HepG2 (cell line): ENCODE results near the gene TMTC4. TPM values are rescaled to one million over a fixed set of nuclear protein-coding genes. Genes with fewer than 3 reads are reported as not detected.

ENCODE experiments used
- ATAC-seq: fragments of 200-7000 bp; cut with Tn5 transposase; 3 replicates; pipeline ENCODE4 v1.9.1; 2020; ENCODE audit warnings: mild to moderate bottlenecking, moderate library complexity
- BruUV-seq: library from RNA; stranded (reverse); fragments of 400-500 nt; replicated peaks from 2 replicates; lab custom pipeline; 2021; lab: Mats Ljungman, UMichigan
- CTCF ChIA-PET: fragments of 300-600 bp; formaldehyde crosslinking; extraction: SDS; loops from one replicate; lab custom pipeline; 2021; ENCODE audit warnings: low total read pairs, inconsistent platforms, low intra/inter-chr PET ratio; lab: Yijun Ruan, JAX
- POLR2A ChIA-PET: fragments of 350-600 bp; sonication (Branson Sonifier 250); formaldehyde crosslinking; loops from one replicate; lab custom pipeline; 2020; ENCODE audit warnings: antibody characterized with exemption, inconsistent platforms; lab: Yijun Ruan, JAX
- DNase-seq: peaks from one replicate; pipeline ENCODE4 v3.0.0-alpha.2; 2015; ENCODE audit warnings: low spot score
- FAIRE-seq: peaks from 3 replicates; lab custom pipeline; 2011; peaks lifted over from hg19 to GRCh38; lab: Jason Lieb, UNC
- H2AFZ ChIP-seq: one replicate; pipeline ENCODE4 v1.6.1; 2011; ENCODE audit warnings: low read length, inconsistent platforms
- H3K27ac ChIP-seq: fragments of 300-600 bp; 3 replicates; pipeline ENCODE4 v1.8.0; 2011; ENCODE audit warnings: mixed run types, mild to moderate bottlenecking, mixed read lengths, low read length, inconsistent platforms; ENCODE audit not compliant: insufficient read depth; ENCODE audit errors: extremely low read length
- H3K27me3 ChIP-seq, 2 experiments: fragments of 200-600 bp in 1 of 2; 2 replicates in 1 of 2; 3 replicates in 1 of 2; pipeline versions ENCODE4 v1.6.0 to v1.8.0; 2011; ENCODE audit warnings: low read length in 2 of 2, mild to moderate bottlenecking in 2 of 2, moderate library complexity in 2 of 2, inconsistent platforms in 1 of 2; ENCODE audit not compliant: insufficient read depth in 2 of 2, control insufficient read depth in 1 of 2
- H3K36me3 ChIP-seq, 2 experiments: fragments of 200-600 bp in 1 of 2; replicated peaks in 1 of 2; 2 replicates in 1 of 2; 3 replicates in 1 of 2; pipeline versions ENCODE4 v1.5.1 to v1.8.0; 2011; ENCODE audit warnings: low read length in 2 of 2, inconsistent platforms in 1 of 2; ENCODE audit not compliant: insufficient read depth in 2 of 2, control insufficient read depth in 1 of 2
- H3K4me1 ChIP-seq: 2 replicates; pipeline ENCODE4 v1.5.1; 2012; ENCODE audit warnings: low read length, inconsistent platforms; ENCODE audit not compliant: insufficient read depth
- H3K4me2 ChIP-seq: 2 replicates; pipeline ENCODE4 v1.6.0; 2011; ENCODE audit warnings: low read depth, low read length, inconsistent platforms
- H3K4me3 ChIP-seq, 3 experiments: fragments of 200-600 bp in 1 of 3; sonication (generic), shearing (Covaris generic) in 1 of 3; replicated peaks in 1 of 3; 2 replicates each; pipeline ENCODE4 v1.5.1; 2011 to 2016; ENCODE audit warnings: low read length in 3 of 3, inconsistent platforms in 2 of 3, low read depth in 2 of 3, mild to moderate bottlenecking in 2 of 3, control low read depth in 1 of 3, mixed read lengths in 1 of 3; ENCODE audit not compliant: insufficient read depth in 1 of 3
- H3K79me2 ChIP-seq: one replicate; pipeline ENCODE4 v1.6.1; 2011; ENCODE audit warnings: low read length, inconsistent platforms; ENCODE audit not compliant: insufficient read depth
- H3K9ac ChIP-seq: 2 replicates; pipeline ENCODE4 v1.6.0; 2011; ENCODE audit warnings: mild to moderate bottlenecking, low read depth, low read length, inconsistent platforms; ENCODE audit not compliant: insufficient read depth
- H3K9me3 ChIP-seq: 2 replicates; pipeline ENCODE4 v1.5.1; 2012; ENCODE audit warnings: mild to moderate bottlenecking, low read length
- H4K20me1 ChIP-seq: 2 replicates; pipeline ENCODE4 v1.6.0; 2011; ENCODE audit warnings: inconsistent platforms, mild to moderate bottlenecking, low read length, moderate library complexity; ENCODE audit not compliant: insufficient read depth
- ARID3A ChIP-seq: IDR thresholded peaks from 2 replicates; pipeline ENCODE4 v1.6.1; 2012; ENCODE audit warnings: low read depth, low read length, improper control_type of control experiment
- FOXJ3 ChIP-seq: sonication (generic); formaldehyde crosslinking; IDR thresholded peaks from 2 replicates; pipeline ENCODE4 v1.4.0; 2020; ENCODE audit warnings: missing genetic modification reagents, mild to moderate bottlenecking, borderline replicate concordance
- HOXA9 ChIP-seq: sonication (generic); formaldehyde crosslinking; IDR thresholded peaks from 2 replicates; pipeline ENCODE4 v1.8.1; 2022; ENCODE audit warnings: missing genetic modification reagents, mild to moderate bottlenecking, moderate library complexity, borderline replicate concordance
- KDM5B ChIP-seq: sonication (generic); formaldehyde crosslinking; IDR thresholded peaks from 2 replicates; pipeline ENCODE4 v1.4.0; 2020; ENCODE audit warnings: missing genetic modification reagents, mild to moderate bottlenecking, borderline replicate concordance
- LCORL ChIP-seq, 2 experiments: fragments of 450-650 bp in 1 of 2; sonication (generic) in 1 of 2; formaldehyde crosslinking in 1 of 2; IDR thresholded peaks; 2 replicates each; pipeline versions ENCODE4 v1.5.0 to v1.6.1; 2017 to 2020; ENCODE audit warnings: antibody characterized with exemption in 1 of 2, missing genetic modification reagents in 1 of 2
- PHF5A ChIP-seq: IDR thresholded peaks from one replicate; pipeline ENCODE4 v1.6.1; 2018; ENCODE audit warnings: low read depth, missing genetic modification reagents; ENCODE audit not compliant: unreplicated experiment
- SUZ12 ChIP-seq: fragments of 150-350 bp; IDR thresholded peaks from 2 replicates; pipeline ENCODE4 v1.6.1; 2014; ENCODE audit warnings: low read depth, low read length
- TEAD3 ChIP-seq: optimal IDR thresholded peaks from 2 replicates; pipeline ENCODE3; 2016; ENCODE audit warnings: borderline replicate concordance
- THRA ChIP-seq: sonication (generic); formaldehyde crosslinking; IDR thresholded peaks from 2 replicates; pipeline ENCODE4 v1.4.0; 2020; ENCODE audit warnings: missing genetic modification reagents, borderline replicate concordance
- YEATS4 ChIP-seq: sonication (generic); formaldehyde crosslinking; IDR thresholded peaks from 2 replicates; pipeline ENCODE4 v1.4.0; 2020; ENCODE audit warnings: missing genetic modification reagents, borderline replicate concordance
- ZFP36L1 ChIP-seq: sonication (generic); formaldehyde crosslinking; IDR thresholded peaks from 2 replicates; pipeline ENCODE4 v1.8.0; 2022; ENCODE audit warnings: mild to moderate bottlenecking, missing genetic modification reagents, moderate library complexity
- ZNF143 ChIP-seq: sonication (generic); formaldehyde crosslinking; IDR thresholded peaks from 2 replicates; pipeline ENCODE4 v1.4.0; 2020; ENCODE audit warnings: missing genetic modification reagents
- ZNF333 ChIP-seq: sonication (generic); formaldehyde crosslinking; IDR thresholded peaks from 2 replicates; pipeline ENCODE4 v1.4.0; 2020; ENCODE audit warnings: mild to moderate bottlenecking, missing genetic modification reagents, borderline replicate concordance
- ZNF468 ChIP-seq: sonication (generic); formaldehyde crosslinking; IDR thresholded peaks from 2 replicates; pipeline ENCODE4 v1.8.0; 2022; ENCODE audit warnings: mild to moderate bottlenecking, moderate library complexity, missing genetic modification reagents
- ZNF615 ChIP-seq: sonication (generic); formaldehyde crosslinking; IDR thresholded peaks from 2 replicates; pipeline ENCODE4 v1.5.0; 2020; ENCODE audit warnings: mild to moderate bottlenecking, missing genetic modification reagents, borderline replicate concordance
- ZNF784 ChIP-seq: sonication (generic); formaldehyde crosslinking; IDR thresholded peaks from 2 replicates; pipeline ENCODE4 v1.5.1; 2020; ENCODE audit warnings: missing genetic modification reagents, mild to moderate bottlenecking, borderline replicate concordance
- ZSCAN25 ChIP-seq: sonication (generic); formaldehyde crosslinking; IDR thresholded peaks from 2 replicates; pipeline ENCODE4 v1.8.0; 2022; ENCODE audit warnings: mild to moderate bottlenecking, missing genetic modification reagents
- whole genome bisulfite sequencing: methylation state at CpG from one replicate; pipeline ENCODE4 v1.1.6; 2017; ENCODE audit warnings: low lambda C conversion rate; 5-methylcytosine and 5-hydroxymethylcytosine counted together
- in situ Hi-C: cut with HindIII; loops from 2 replicates; pipeline ENCODE4 v1.10.0; 2017; ENCODE audit warnings: low pct_unique_long_range_greater_than_20kb; ENCODE audit not compliant: extremely low pct_ligation_motif_present
- intact Hi-C: fragments of 100-400 bp; cut with micrococcal nuclease; formaldehyde crosslinking; loops from one replicate; pipeline ENCODE4 v1.10.0; 2022; ENCODE audit not compliant: unreplicated experiment
- polyA plus RNA-seq, 8 experiments: library from polyadenylated mRNA; depleted of rRNA in 3 of 8; stranded (reverse) in 7 of 8; unstranded in 1 of 8; fragments of >200 nt; fragmentation: Illumina TruSeq in 4 of 8; extraction: Trizol in 4 of 8; gene quantifications; 2 replicates each; pipeline versions ENCODE4 v1.2.1 to v1.2.3, GENCODE V29; 2011 to 2016; ENCODE audit warnings: low read depth in 4 of 8, missing spikeins in 1 of 8, mixed read lengths in 1 of 8; ENCODE audit not compliant: insufficient read depth in 1 of 8
- total RNA-seq, 5 experiments: library from RNA; depleted of rRNA; stranded (reverse); fragments of >200 nt; fragmentation: Illumina TruSeq; extraction: Trizol; gene quantifications; 2 replicates each; pipeline ENCODE4 v1.2.3, GENCODE V29; 2016; ENCODE audit warnings: low read depth in 1 of 5
- TF ChIP-seq, protein P1 (sequence below): sonication (generic); formaldehyde crosslinking; IDR thresholded peaks from 2 replicates; pipeline ENCODE4 v1.8.0; 2023; ENCODE audit warnings: mild to moderate bottlenecking, missing genetic modification reagents

The TMTC4 gene
- total and polyA plus RNA-seq, 2 of the 13 experiments (the other 11 are each of a cell fraction or from before 2014, with no cell fraction given), result 16.0 to 22.6 TPM

DNA sequence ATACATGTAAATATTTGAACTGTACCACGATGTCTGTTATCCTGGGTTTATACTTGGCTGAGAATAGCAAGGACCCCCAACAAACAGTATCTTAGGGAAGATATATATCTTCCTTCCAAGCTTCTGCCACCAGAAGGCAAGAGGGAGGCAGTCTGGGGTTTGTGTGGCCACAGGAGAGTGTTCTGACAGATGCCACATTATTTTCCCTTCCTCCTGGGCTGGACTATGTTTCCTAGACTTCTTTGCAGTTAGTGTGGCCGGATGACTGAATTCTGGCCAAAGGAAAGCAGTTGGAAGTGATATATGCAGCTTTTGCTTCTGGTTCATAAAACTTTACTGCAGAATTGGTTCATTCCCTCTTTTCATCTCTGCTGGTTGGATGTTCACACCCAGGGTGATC, 39.9 kb upstream of the TMTC4 start:
- no peak for FAIRE-seq
- intact Hi-C loops, result no loop called here
- in situ Hi-C loops, result no loop called here

More for the DNA sequence above, 39.9 kb upstream of the TMTC4 start:
- ChIA-PET POLR2A (no interaction called here), CTCF (no interaction called here)
- Histone ChIP-seq H3K27me3 (peaks cover 1 to 3% of the 10 kb centered on the region in 2 experiments; a peak in 4 of 5 replicates), H3K4me3 (no peak overlapping the region), H3K9ac (no peak overlapping the region), H2AFZ (no peak overlapping the region), H3K79me2 (no peaks in the 10 kb centered on the region), H3K4me1 (no peaks in the 10 kb centered on the region), H4K20me1 (no peaks in the 10 kb centered on the region), H3K27ac (no peak overlapping the region), H3K9me3 (peaks cover 4% of the 10 kb centered on the region; the same call in 1 of the 2 replicates), H3K36me3 (no peaks in the 10 kb centered on the region), H3K4me2 (no peak overlapping the region)
- WGBS, result 0% methylated on average over 2 of the region's 2 CpGs
- no TSS peak for BruUV-seq
- DNase-seq, result no peak
- ATAC-seq, result no peak
- TF ChIP-seq YEATS4 (CRISPR knock-in tag) (no peak), ZFP36L1 (CRISPR knock-in tag) (no peak), LCORL (IDR thresholded peaks at IDR 0.05) (no peak), LCORL (CRISPR knock-in tag; IDR thresholded peaks at IDR 0.05) (no peak), ZNF143 (CRISPR knock-in tag) (no peak), THRA (no peak), TEAD3 (CRISPR knock-in tag) (no peak), ARID3A (no peak), ZNF784 (CRISPR knock-in tag) (no peak), HOXA9 (CRISPR knock-in tag) (no peak), KDM5B (no peak), ZNF468 (no peak), PHF5A (CRISPR knock-in tag) (no peak), SUZ12 (no peak), ZSCAN25 (CRISPR knock-in tag) (no peak), ZNF615 (CRISPR knock-in tag) (no peak), ZNF333 (no peak), FOXJ3 (CRISPR knock-in tag) (no peak)
- TF ChIP-seq, protein P1, sequence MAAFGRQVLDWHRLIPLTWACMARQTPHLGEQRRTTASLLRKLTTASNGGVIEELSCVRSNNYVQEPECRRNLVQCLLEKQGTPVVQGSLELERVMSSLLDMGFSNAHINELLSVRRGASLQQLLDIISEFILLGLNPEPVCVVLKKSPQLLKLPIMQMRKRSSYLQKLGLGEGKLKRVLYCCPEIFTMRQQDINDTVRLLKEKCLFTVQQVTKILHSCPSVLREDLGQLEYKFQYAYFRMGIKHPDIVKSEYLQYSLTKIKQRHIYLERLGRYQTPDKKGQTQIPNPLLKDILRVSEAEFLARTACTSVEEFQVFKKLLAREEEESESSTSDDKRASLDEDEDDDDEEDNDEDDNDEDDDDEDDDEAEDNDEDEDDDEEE, result no peak
